Naive thymus-derived CD8-positive, alpha-beta T cell (primary cell): ENCODE results near the gene ATF7. TPM values are rescaled to one million over a fixed set of nuclear protein-coding genes. Genes with fewer than 3 reads are reported as not detected.

Experiments
- ATAC-seq, 2 donors: fragments of 150-1000 bp; cut with Tn5 transposase in 1 of 2; sonication (Bioruptor Pico), chemical (Tn5 transposase) in 1 of 2; 1 replicate in 1 of 2; 2 replicates in 1 of 2; pipeline ENCODE4 v1.10.0; 2021; ENCODE audit warnings: mild to moderate bottlenecking in 2 of 2, moderate library complexity in 2 of 2
- POLR2A ChIA-PET: fragments of 350-600 bp; sonication (Branson Sonifier 250); formaldehyde crosslinking; loops from one replicate; lab custom pipeline; 2021; ENCODE audit warnings: antibody characterized with exemption; lab: Charles Lee
- DNase-seq, 10 donors: peaks; one replicate each; pipeline versions ENCODE4 v3.0.0 to v3.0.0-alpha.2; 2020 to 2022
- H3K27ac Mint-ChIP-seq, 10 donors: one replicate each; pipeline ENCODE4 v1.8.0; 2020 to 2022; ENCODE audit warnings: mild to moderate bottlenecking in 10 of 10, mixed read lengths in 10 of 10, moderate library complexity in 4 of 10, inconsistent platforms in 1 of 10
- H3K27me3 Mint-ChIP-seq, 5 donors: one replicate each; pipeline ENCODE4 v1.8.0; 2021 to 2022; ENCODE audit warnings: mixed read lengths in 5 of 5
- H3K36me3 Mint-ChIP-seq, 3 donors: one replicate each; pipeline ENCODE4 v1.8.0; 2020 to 2022; ENCODE audit warnings: mixed read lengths in 3 of 3, mild to moderate bottlenecking in 2 of 3, inconsistent platforms in 1 of 3
- H3K4me1 Mint-ChIP-seq, 4 donors: one replicate each; pipeline ENCODE4 v1.8.0; 2021 to 2022; ENCODE audit warnings: mixed read lengths in 4 of 4
- H3K4me3 Mint-ChIP-seq, 10 donors: one replicate each; pipeline ENCODE4 v1.8.0; 2020 to 2022; ENCODE audit warnings: mild to moderate bottlenecking in 10 of 10, mixed read lengths in 10 of 10, moderate library complexity in 6 of 10, inconsistent platforms in 1 of 10
- H3K9me3 Mint-ChIP-seq, 9 donors: one replicate each; pipeline ENCODE4 v1.8.0; 2020 to 2022; ENCODE audit warnings: mixed read lengths in 9 of 9, mild to moderate bottlenecking in 3 of 9, inconsistent platforms in 1 of 9, moderate library complexity in 1 of 9
- polyA plus RNA-seq, 3 donors: library from polyadenylated mRNA; unstranded; fragments of 300-500 nt; fragmentation: Illumina TruSeq; gene quantifications; one replicate each; pipeline ENCODE4 v1.2.3, GENCODE V29; 2021
- total RNA-seq, 8 experiments: library from RNA in 2 of 8; stranded (reverse) in 2 of 8; gene quantifications; one replicate each; pipeline ENCODE4 v1.2.3 and lab custom pipeline; 2021 to 2026

Gene ATF7
- total and polyA plus RNA-seq, 5 experiments from 2014 or later = 13.0 to 30.4 (median 19.2) TPM

GRCh38 chr12:53532524-53533445 lies 93.4 kb downstream of the ATF7 start:
- Mint-ChIP-seq H3K9me3 (no peaks in the 10 kb centered on the region), H3K27me3 (no peaks in the 10 kb centered on the region), H3K4me3 (no peak overlapping the region), H3K36me3 (peaks cover 6 to 80% (median 24%) of the 10 kb centered on the region in 3 donors), H3K27ac (peak overlapping the region in 1 of 10 donors; percentile 69), H3K4me1 (no peaks in the 10 kb centered on the region)
- DNase-seq (no peak), ATAC-seq (no peak)
- POLR2A ChIA-PET = interaction anchor here (0.6 kb wide), 2 partner anchors 99 to 131 kb away, joined by 4 read pairs; no protein-coding TSS in a partner anchor

DNA sequence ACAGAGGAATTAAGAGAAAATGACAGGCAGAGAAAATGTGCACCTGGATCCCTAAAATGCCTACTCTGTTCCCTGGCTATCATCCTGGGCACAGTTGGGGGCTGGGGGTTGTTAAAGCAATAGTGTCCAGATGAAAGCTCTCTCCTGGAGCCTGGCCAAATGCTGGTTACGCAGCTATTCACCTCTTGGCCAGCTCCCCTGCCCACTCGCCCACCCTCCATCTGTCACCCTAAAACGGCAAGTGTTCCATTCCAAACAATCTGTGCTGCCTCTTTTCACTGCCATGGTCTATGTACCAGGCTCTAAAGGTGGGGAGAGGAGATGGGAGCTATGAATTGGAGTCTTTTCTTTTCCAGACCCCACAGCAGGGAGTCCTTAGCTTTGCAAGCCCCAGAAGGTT lies 94.2 kb downstream of the ATF7 start:
- Mint-ChIP-seq H3K36me3 (peaks cover 6 to 77% (median 24%) of the 10 kb centered on the region in 3 donors), H3K27me3 (no peaks in the 10 kb centered on the region), H3K4me3 (no peak overlapping the region), H3K27ac (no peak overlapping the region), H3K4me1 (no peaks in the 10 kb centered on the region), H3K9me3 (no peaks in the 10 kb centered on the region)
- DNase-seq = no peak
- POLR2A ChIA-PET = interaction anchor here (0.6 kb wide), 2 partner anchors 100 to 130 kb away, joined by 4 read pairs; no protein-coding TSS in a partner anchor
- ATAC-seq = no peak

DNA sequence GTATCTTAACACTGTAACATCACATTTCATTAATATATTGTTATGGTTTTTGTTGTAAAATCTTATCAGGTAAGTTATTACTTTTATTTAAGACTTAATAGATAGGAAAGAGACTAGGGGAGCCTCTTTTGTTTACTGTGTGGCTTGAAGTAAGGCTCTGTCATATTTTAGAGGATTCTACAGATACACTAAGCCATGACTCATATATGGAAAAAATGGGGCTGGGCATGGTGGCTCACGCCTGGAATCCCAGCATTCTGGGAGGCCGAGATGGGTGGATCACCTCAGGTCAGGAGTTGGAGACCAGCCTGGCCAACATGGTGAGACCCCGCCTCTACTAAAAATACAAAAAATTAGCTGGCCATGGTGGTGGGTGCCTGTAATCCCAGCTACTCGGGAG lies 95.3 kb downstream of the ATF7 start:
- H3K27me3 Mint-ChIP-seq = no peaks in the 10 kb centered on the region
- DNase-seq = no peak
- no peak for ATAC-seq
- H3K4me3 Mint-ChIP-seq = no peak overlapping the region
- no peaks in the 10 kb centered on the region for H3K4me1 Mint-ChIP-seq
- POLR2A ChIA-PET = no interaction called here
- H3K36me3 Mint-ChIP-seq = peaks cover 6 to 73% (median 26%) of the 10 kb centered on the region in 3 donors
- no peak overlapping the region for H3K27ac Mint-ChIP-seq
- no peaks in the 10 kb centered on the region for H3K9me3 Mint-ChIP-seq

GRCh38 chr12:53530061-53530460 lies 96.1 kb downstream of the ATF7 start:
- Mint-ChIP-seq H3K4me1 (no peaks in the 10 kb centered on the region), H3K36me3 (peaks cover 6 to 74% (median 20%) of the 10 kb centered on the region in 3 donors), H3K27ac (no peak overlapping the region), H3K4me3 (no peak overlapping the region), H3K27me3 (no peaks in the 10 kb centered on the region), H3K9me3 (no peaks in the 10 kb centered on the region)
- DNase-seq (no peak), ATAC-seq (no peak)
- POLR2A ChIA-PET = no interaction called here

GRCh38 chr12:53524476-53524875 lies 101.7 kb downstream of the ATF7 start:
- POLR2A ChIA-PET = no interaction called here
- Mint-ChIP-seq H3K9me3 (no peaks in the 10 kb centered on the region), H3K36me3 (peaks cover 10 to 77% (median 22%) of the 10 kb centered on the region in 3 donors), H3K4me3 (no peak overlapping the region), H3K4me1 (peaks cover 0 to 4% (median 0%) of the 10 kb centered on the region in 4 donors), H3K27ac (peak overlapping the region in 2 of 10 donors; percentile 4 to 19), H3K27me3 (no peaks in the 10 kb centered on the region)
- DNase-seq = no peak
- no peak for ATAC-seq

GRCh38 chr12:53523131-53523530 lies 103.1 kb downstream of the ATF7 start:
- peaks cover 0 to 4% (median 0%) of the 10 kb centered on the region in 4 donors for H3K4me1 Mint-ChIP-seq
- POLR2A ChIA-PET = no interaction called here
- peaks cover 10 to 84% (median 22%) of the 10 kb centered on the region in 3 donors for H3K36me3 Mint-ChIP-seq
- DNase-seq (no peak), ATAC-seq (no peak)
- no peaks in the 10 kb centered on the region for H3K27me3 Mint-ChIP-seq
- H3K27ac Mint-ChIP-seq = no peak overlapping the region
- no peak overlapping the region for H3K4me3 Mint-ChIP-seq
- H3K9me3 Mint-ChIP-seq = no peaks in the 10 kb centered on the region

DNA sequence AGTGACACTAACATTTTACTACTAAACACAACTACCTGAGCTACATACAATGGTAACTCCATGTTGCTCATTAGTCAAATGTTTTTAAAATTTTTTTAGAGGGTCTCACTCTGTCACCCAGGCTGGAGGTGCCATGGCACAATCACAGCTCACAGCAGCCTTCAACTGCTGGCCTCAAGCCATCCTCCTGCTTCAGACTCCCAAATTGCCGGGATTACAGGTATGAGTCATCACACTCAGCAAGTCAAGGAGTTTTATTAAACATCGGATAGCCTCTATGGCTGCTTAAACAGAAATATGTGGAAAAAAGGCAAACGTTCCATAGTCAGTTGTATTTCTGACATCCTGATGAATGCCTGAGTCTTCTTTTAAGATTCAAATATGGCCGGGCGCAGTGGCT lies 107.8 kb downstream of the ATF7 start:
- peaks cover 10 to 83% (median 13%) of the 10 kb centered on the region in 3 donors for H3K36me3 Mint-ChIP-seq
- no peaks in the 10 kb centered on the region for H3K9me3 Mint-ChIP-seq
- ATAC-seq (no peak), DNase-seq (no peak)
- H3K27ac Mint-ChIP-seq = peak overlapping the region in 1 of 10 donors; percentile 41
- peaks cover 0 to 2% (median 0%) of the 10 kb centered on the region in 4 donors for H3K4me1 Mint-ChIP-seq
- POLR2A ChIA-PET = interaction anchor here (0.7 kb wide), 1 partner anchor 179 kb away, joined by 3 read pairs; no protein-coding TSS in a partner anchor
- no peaks in the 10 kb centered on the region for H3K27me3 Mint-ChIP-seq
- H3K4me3 Mint-ChIP-seq = no peak overlapping the region

GRCh38 chr12:53516758-53517455 lies 109.3 kb downstream of the ATF7 start:
- H3K36me3 Mint-ChIP-seq = peaks cover 10 to 83% (median 10%) of the 10 kb centered on the region in 3 donors
- H3K4me1 Mint-ChIP-seq = peaks cover 0 to 2% (median 0%) of the 10 kb centered on the region in 4 donors
- ATAC-seq (no peak), DNase-seq (no peak)
- peak overlapping the region in 1 of 10 donors; percentile 61 for H3K27ac Mint-ChIP-seq
- POLR2A ChIA-PET = interaction anchor here (0.5 kb wide), 1 partner anchor 25 kb away, joined by 3 read pairs; no protein-coding TSS in a partner anchor
- H3K4me3 Mint-ChIP-seq = no peak overlapping the region
- H3K9me3 Mint-ChIP-seq = no peaks in the 10 kb centered on the region
- H3K27me3 Mint-ChIP-seq = no peaks in the 10 kb centered on the region

DNA sequence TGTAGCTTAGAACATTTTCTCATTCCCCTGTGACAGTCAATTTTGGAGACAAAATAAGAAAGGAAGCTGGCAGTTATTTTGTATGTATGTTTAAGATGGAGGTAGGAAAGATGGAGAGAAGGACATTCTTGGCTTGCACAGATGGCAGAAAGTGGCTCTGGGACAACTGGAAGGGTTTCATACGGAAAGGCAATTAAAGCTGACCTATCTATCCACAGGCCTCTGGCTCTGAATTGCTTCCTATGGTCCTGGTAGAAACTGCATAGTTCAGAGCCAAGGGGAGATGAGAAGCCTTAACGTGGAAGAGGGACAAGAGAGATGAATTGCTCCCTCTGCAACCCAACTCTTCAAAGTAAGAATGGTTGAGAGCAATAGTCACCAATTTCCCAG lies 110.9 kb downstream of the ATF7 start:
- H3K27me3 Mint-ChIP-seq = no peaks in the 10 kb centered on the region
- H3K4me1 Mint-ChIP-seq = no peaks in the 10 kb centered on the region
- peak overlapping the region in 3 of 10 donors; percentile 28 to 66 (median 49) for H3K27ac Mint-ChIP-seq
- no peak overlapping the region for H3K4me3 Mint-ChIP-seq
- DNase-seq (no peak), ATAC-seq (no peak)
- peaks cover 0 to 73% (median 0%) of the 10 kb centered on the region in 3 donors for H3K36me3 Mint-ChIP-seq
- no peaks in the 10 kb centered on the region for H3K9me3 Mint-ChIP-seq
- POLR2A ChIA-PET = interaction anchor here (1.1 kb wide), 1 partner anchor 136 kb away, joined by 4 read pairs; the partner anchor contains the start of gene SP1

DNA sequence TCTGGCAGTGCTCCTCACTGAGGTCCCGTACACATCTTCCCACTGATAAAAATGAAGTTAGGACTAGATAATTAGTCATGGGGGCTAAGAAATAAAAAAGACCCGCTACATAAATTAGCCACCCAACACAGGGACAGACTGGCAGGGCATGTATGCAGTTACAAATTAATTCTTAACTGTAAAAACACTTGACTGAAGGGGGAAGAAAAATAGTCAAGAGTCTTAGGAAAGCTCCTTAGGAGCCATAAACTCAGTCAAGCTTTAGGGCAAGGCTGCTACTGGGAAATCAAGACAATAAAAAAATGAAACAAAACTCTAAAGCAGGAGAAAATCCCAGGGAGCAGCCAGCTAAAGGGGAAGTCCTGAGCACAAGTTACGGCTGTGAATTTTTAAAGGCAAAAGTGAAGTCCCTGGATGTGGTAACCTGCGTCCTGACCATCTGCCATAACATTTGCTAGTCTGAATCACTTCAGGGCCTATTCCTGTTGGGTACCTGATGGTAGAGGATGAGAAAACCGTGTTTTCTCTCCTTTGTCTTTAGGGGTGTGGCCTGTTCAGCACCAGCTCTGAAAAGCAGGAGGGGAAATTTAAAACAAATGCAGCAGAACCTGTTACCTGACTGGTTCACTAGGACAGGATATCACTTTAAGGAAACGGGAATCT lies 111.4 kb downstream of the ATF7 start:
- H3K36me3 Mint-ChIP-seq = peaks cover 0 to 68% (median 0%) of the 10 kb centered on the region in 3 donors
- ATAC-seq = no peak

GRCh38 chr12:53513712-53514410 lies 112.3 kb downstream of the ATF7 start:
- H3K27ac Mint-ChIP-seq = peak overlapping the region in 5 of 10 donors; percentile 8 to 78 (median 35)
- DNase-seq (no peak), ATAC-seq (no peak)
- H3K4me1 Mint-ChIP-seq = peaks cover 0 to 5% (median 2%) of the 10 kb centered on the region in 4 donors
- H3K9me3 Mint-ChIP-seq = no peaks in the 10 kb centered on the region
- H3K4me3 Mint-ChIP-seq = no peak overlapping the region
- no peaks in the 10 kb centered on the region for H3K27me3 Mint-ChIP-seq
- POLR2A ChIA-PET = interaction anchor here (1.1 kb wide), 1 partner anchor 134 kb away, joined by 4 read pairs; the partner anchor contains the start of gene SP1
- peaks cover 0 to 59% (median 0%) of the 10 kb centered on the region in 3 donors for H3K36me3 Mint-ChIP-seq

More for the DNA sequence above, 111.4 kb downstream of the ATF7 start:
- peak overlapping the region in 1 of 10 donors; percentile 49 for H3K27ac Mint-ChIP-seq
- POLR2A ChIA-PET = interaction anchor here (1.1 kb wide), 1 partner anchor 135 kb away, joined by 4 read pairs; the partner anchor contains the start of gene SP1
- no peaks in the 10 kb centered on the region for H3K4me1 Mint-ChIP-seq
- no peaks in the 10 kb centered on the region for H3K9me3 Mint-ChIP-seq
- H3K27me3 Mint-ChIP-seq = no peaks in the 10 kb centered on the region
- no peak overlapping the region for H3K4me3 Mint-ChIP-seq
- DNase-seq = no peak
